PFSK-1 (cell line): ENCODE measurements around the gene SNRNP200.

Source experiments
- FOXP2 ChIP-seq: optimal IDR thresholded peaks from 2 replicates; pipeline ENCODE3; 2011; ENCODE audit warnings: borderline replicate concordance, control low read depth, inconsistent platforms; ENCODE audit not compliant: insufficient read depth; ENCODE audit errors: extremely low read length, extremely low read depth
- POLR2AphosphoS5 ChIP-seq: IDR thresholded peaks from 2 replicates; pipeline ENCODE4 v1.6.1; 2012; ENCODE audit warnings: low read depth, mild to moderate bottlenecking, control low read depth, low read length, moderate library complexity
- TAF1 ChIP-seq: IDR thresholded peaks from 2 replicates; pipeline ENCODE4 v1.6.1; 2012; ENCODE audit warnings: low read length, control low read depth, borderline replicate concordance; ENCODE audit not compliant: insufficient read depth
- TF ChIP-seq, protein P1 (sequence below), 2 experiments: IDR thresholded peaks; 2 replicates each; pipeline versions ENCODE4 v1.6.1 to v1.8.0; 2011 to 2012; ENCODE audit warnings: low read depth in 2 of 2, low read length in 2 of 2, control low read depth in 1 of 2, inconsistent platforms in 1 of 2, mild to moderate bottlenecking in 1 of 2, moderate library complexity in 1 of 2; ENCODE audit not compliant: insufficient read depth in 1 of 2

- TF ChIP-seq POLR2AphosphoS5 (no peak), FOXP2 (no peak), TAF1 (no peak)
- TF ChIP-seq, protein P1, sequence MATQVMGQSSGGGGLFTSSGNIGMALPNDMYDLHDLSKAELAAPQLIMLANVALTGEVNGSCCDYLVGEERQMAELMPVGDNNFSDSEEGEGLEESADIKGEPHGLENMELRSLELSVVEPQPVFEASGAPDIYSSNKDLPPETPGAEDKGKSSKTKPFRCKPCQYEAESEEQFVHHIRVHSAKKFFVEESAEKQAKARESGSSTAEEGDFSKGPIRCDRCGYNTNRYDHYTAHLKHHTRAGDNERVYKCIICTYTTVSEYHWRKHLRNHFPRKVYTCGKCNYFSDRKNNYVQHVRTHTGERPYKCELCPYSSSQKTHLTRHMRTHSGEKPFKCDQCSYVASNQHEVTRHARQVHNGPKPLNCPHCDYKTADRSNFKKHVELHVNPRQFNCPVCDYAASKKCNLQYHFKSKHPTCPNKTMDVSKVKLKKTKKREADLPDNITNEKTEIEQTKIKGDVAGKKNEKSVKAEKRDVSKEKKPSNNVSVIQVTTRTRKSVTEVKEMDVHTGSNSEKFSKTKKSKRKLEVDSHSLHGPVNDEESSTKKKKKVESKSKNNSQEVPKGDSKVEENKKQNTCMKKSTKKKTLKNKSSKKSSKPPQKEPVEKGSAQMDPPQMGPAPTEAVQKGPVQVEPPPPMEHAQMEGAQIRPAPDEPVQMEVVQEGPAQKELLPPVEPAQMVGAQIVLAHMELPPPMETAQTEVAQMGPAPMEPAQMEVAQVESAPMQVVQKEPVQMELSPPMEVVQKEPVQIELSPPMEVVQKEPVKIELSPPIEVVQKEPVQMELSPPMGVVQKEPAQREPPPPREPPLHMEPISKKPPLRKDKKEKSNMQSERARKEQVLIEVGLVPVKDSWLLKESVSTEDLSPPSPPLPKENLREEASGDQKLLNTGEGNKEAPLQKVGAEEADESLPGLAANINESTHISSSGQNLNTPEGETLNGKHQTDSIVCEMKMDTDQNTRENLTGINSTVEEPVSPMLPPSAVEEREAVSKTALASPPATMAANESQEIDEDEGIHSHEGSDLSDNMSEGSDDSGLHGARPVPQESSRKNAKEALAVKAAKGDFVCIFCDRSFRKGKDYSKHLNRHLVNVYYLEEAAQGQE (IDR thresholded peaks at IDR 0.05; ENCODE audit: insufficient read depth in 1 of 2, low read depth in 2 of 2, low read length in 2 of 2) = no peak
These were observed 40.1 kb upstream of the SNRNP200 start for GRCh38 chr2:96345438-96345837.
